ENCODE data around the gene MROH2A.

Gene MROH2A

GRCh38 chr2:233816334-233816733 lies 38.2 kb downstream of the MROH2A start:
- TF ChIP-seq, protein P1, sequence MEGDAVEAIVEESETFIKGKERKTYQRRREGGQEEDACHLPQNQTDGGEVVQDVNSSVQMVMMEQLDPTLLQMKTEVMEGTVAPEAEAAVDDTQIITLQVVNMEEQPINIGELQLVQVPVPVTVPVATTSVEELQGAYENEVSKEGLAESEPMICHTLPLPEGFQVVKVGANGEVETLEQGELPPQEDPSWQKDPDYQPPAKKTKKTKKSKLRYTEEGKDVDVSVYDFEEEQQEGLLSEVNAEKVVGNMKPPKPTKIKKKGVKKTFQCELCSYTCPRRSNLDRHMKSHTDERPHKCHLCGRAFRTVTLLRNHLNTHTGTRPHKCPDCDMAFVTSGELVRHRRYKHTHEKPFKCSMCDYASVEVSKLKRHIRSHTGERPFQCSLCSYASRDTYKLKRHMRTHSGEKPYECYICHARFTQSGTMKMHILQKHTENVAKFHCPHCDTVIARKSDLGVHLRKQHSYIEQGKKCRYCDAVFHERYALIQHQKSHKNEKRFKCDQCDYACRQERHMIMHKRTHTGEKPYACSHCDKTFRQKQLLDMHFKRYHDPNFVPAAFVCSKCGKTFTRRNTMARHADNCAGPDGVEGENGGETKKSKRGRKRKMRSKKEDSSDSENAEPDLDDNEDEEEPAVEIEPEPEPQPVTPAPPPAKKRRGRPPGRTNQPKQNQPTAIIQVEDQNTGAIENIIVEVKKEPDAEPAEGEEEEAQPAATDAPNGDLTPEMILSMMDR (IDR thresholded peaks at IDR 0.05; ENCODE audit: borderline replicate concordance, insufficient read depth, low read depth, low read length): no peak
- H3K4me3 ChIP-seq (ENCODE audit: low read depth, low read length): no peak overlapping the region

GRCh38 chr2:233816771-233817170 lies 38.6 kb downstream of the MROH2A start:
- TF ChIP-seq, protein P1 (IDR thresholded peaks at IDR 0.05; ENCODE audit: borderline replicate concordance, insufficient read depth, low read depth, low read length): no peak
- H3K4me3 ChIP-seq (ENCODE audit: low read depth, low read length): no peak overlapping the region

GRCh38 chr2:233817361-233817911 lies 39.3 kb downstream of the MROH2A start:
- TF ChIP-seq, protein P1 (IDR thresholded peaks at IDR 0.05; ENCODE audit: borderline replicate concordance, insufficient read depth, low read depth, low read length): no peak
- no peak overlapping the region for H3K4me3 ChIP-seq (ENCODE audit: low read depth, low read length)

DNA sequence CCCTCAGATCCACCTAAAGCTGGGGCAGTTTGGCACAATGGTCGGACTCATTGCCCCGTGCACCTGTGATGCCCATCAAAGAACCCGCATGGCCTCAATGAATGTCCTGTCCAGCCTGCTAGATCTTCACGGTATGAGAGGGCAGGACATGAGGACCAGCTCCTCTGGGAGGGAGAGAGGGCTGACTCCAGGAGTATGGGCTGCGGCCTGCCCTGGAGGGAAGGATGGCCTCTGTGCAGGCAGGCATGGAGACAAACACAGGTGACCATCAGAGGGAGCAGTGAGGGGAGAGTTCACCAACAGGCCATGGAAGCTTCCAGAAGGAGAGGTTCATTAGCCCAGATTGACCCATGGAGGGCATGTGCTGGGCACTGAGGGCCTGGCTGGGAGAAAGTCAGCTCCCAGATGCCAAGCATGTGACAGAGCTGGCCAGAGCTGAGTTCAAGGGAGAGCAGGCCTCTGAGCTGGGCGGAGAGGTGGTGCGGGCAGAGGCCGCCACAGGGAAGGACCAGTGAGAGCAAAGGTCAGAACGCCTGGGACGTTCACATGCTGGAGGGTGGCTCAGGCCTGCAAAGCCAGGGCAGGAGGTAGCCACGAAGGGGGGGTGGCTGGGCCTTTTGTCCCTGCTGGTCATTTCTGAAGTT lies 40.0 kb downstream of the MROH2A start:
- TF ChIP-seq, protein P1 (IDR thresholded peaks at IDR 0.05; ENCODE audit: borderline replicate concordance, insufficient read depth, low read depth, low read length): no peak
- no peak overlapping the region for H3K4me3 ChIP-seq (ENCODE audit: low read depth, low read length)

DNA sequence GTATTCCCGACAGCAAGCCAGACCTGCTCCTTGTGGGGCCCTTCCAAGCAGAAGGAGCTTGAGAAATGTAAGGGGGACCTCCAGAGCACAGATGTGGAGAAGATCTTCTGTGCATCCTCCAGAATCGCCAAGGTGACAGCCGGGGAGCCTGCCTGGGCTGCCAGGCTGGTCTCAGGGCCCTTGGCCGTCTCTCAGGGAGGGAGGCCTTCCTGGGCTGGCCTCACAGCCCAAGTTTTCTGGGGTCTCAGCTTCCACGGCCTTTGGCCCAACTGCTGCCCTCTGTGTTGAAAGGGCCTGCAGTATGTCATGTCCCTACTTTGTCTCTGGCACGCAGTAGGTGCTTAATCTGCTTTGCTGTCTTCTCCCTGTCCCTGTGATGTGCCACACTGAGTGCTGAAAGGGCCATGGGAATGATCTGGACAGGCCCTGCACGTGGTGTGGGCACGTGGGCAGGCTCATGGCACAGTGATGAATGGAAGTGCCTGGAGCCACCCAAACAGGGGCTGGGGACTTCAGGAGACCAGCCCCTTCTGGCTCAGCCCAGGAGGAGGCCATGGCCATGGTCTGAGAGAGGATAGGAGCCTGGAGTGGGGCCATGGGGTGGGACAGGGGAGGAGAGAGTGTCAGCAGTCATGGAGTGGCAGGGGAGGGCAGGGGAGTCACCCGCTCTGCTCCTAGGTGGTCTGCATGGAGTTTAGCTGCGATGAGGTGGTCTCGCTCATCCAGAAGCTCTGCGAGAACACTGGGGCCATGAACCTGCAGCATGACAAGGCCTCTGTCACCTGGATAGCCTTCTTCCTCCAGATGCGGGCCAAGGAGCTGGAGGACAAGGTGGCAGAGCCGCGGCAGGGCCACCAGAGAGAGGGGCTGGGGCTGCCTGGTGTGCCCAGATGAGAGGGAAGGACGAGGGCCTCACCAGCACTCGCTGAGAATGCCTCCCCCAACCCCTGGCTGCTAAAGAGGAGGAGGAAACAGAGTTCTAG lies 40.8 kb downstream of the MROH2A start:
- TF ChIP-seq, protein P1 (IDR thresholded peaks at IDR 0.05; ENCODE audit: borderline replicate concordance, insufficient read depth, low read depth, low read length): no peak
- H3K4me3 ChIP-seq (ENCODE audit: low read depth, low read length): no peak overlapping the region

DNA sequence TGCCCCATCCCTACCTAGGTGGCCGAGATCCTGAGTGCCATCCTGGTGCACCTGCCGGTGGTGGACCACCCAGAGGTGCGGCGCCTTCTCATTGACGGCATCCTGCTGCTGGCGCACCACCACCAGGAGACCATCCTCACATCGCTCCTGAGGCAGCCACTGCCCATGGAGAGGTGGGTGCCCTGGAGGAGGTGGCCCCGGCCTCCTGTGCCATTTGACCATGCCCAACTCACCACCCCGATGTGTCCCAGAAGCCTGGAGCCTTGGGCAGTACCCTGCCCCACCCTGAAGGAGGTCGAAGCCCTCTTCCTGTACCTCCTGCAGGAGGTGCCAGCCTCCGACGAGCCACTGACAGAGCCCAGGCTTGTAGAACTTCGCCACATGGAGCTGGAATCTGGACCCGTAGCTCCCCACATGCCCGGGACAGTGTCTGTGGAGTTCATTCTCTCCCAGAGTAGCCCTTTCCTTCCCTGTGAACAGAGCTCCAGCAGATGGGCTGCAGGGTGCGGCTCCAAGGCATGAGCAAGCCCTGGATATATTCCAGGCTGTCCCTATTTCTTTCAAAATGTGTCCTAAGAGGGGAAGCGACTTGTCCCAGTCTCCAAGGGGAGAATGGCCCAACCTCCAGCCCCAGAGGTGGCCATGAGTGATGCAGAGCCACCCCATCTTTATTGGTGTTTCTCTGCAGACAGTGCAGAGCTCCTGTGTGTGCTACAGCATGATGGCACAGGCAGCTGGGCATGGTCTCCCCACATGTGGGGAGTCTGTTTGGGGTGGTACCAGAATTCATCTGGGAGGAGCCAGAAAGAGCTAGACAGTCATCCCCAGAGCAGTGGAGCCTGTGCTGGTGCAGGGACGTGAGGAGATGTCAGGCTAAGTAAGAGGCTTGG lies 42.0 kb downstream of the MROH2A start:
- H3K4me3 ChIP-seq (ENCODE audit: low read depth, low read length): no peak overlapping the region

More for the DNA sequence above, 42.0 kb downstream of the MROH2A start:
- TF ChIP-seq, protein P1 (IDR thresholded peaks at IDR 0.05; ENCODE audit: borderline replicate concordance, insufficient read depth, low read depth, low read length): no peak
